Activated gamma-delta T cell treated with anti-CD3 and anti-CD28 coated beads, Interleukin-2, amount 50 U/mL, for 16 hours (primary cell): ENCODE results near the gene KRT38.
"Not testable (repeated sequence)": the region's sequence is repeated elsewhere in the genome, so short reads cannot be mapped to it uniquely, and the experiment has no call there.

Experiments used
- DNase-seq: peaks from one replicate; pipeline ENCODE4 v3.0.0-alpha.2; 2020; ENCODE audit warnings: low read depth

The KRT38 gene

DNA sequence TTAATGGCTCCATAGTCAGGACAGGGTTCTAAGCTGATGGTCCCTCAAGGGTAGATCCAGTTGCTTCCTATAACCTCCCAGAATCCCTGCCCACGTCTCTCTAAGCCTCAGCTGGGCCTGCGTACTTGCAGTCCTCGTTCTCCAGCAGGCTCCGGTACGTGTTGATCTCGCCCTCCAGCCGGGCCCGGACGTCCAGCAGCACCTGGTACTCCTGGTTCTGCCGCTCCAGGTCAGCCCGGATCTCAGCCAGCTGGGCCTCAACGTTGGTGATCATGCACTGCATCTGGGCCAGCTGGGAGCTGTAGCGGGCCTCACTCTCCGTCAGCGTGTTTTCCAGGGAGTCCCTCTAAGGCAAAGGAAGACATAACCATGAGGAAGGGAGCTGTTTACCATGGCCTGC lies 21.9 kb upstream of the KRT38 start:
- DNase-seq = no peak

GRCh38 chr17:41457676-41458075 lies 16.9 kb upstream of the KRT38 start:
- DNase-seq = no peak

- DNase-seq = no peak
These were observed 15.4 kb upstream of the KRT38 start for GRCh38 chr17:41456204-41456603.

DNA sequence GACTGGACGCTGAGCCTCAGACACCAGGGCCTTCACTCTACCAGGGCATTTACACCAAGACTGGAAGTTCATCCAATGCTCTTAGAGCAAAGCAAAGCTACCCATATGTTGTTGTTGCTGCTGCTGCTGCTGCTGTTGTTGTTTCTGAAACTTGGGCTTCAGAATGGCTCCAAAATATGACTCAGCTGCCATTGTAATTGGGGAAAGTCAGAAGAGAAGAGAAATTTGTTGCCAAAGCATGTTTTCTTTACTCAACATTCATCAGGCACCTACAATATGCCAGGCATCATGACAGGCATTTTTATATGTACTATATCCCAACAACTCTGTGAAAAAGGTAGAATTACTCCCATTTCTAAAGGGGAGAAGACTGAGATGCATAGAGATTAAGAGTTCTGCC lies 14.5 kb upstream of the KRT38 start:
- no peak for DNase-seq

GRCh38 chr17:41453066-41453465 lies 12.3 kb upstream of the KRT38 start:
- DNase-seq = no peak

DNA sequence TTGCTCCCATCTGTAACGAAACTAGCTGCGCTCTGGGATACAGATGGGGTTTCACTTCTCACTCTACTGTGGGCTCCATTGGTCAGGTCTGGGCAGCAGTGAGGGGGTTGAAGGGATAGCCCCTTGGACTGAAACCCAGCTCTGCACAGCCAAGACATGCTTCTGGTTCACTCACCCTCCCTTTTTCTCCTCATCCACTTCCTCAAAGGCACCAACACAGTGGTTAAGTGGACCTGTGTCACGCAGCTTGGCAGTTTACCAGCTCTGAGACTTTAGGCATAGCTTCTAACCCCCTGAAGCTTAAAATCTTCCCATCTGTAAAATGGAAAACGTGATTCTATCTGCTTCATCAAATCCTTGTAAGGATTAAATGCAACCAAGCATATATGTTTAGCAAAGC lies 11.5 kb upstream of the KRT38 start:
- no peak for DNase-seq

- no peak for DNase-seq
These were observed 10.5 kb upstream of the KRT38 start for GRCh38 chr17:41451154-41451728.

DNA sequence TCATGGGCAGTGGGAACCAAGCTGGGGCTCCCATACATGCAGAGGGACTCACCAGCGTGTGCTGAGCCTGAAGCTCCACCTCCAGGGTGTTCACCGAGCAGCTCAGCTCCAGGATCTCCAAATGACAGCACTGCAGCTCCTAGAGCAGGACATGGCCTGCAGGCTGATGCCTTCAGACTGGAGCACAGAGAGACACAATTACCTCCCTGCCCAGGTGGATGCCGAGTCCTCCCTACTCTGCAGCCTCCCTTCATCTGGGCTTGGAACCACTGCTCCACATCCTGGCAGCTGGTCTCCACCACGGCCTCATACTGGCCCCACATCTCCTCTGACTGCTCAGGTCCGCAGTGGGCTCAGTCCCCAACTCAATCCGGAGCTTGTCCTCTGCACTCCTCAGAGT lies 8.2 kb upstream of the KRT38 start:
- DNase-seq = no peak

DNA sequence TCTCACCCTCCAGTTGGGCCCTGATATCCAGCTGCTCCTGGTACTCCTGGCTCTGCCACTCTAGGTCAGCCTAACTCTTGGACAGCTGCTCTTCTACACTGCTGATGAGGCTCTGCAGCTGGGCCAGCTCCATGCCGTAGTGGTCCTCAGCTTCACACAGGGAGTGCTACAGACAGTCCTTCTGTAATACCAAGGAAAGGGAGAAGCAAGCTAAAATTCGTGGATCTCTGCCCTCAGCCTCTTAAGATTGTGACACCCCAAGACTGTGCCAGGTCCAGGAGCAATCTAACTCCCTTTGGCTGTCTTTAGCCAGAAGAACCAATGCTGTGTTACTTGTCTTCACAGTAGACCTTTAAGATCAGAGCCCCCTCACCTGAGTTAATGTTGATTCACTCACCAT lies 7.7 kb upstream of the KRT38 start:
- no peak for DNase-seq

- DNase-seq = no peak
These were observed 6.0 kb upstream of the KRT38 start for GRCh38 chr17:41446806-41447205.

- DNase-seq = no peak
These were observed 3.9 kb upstream of the KRT38 start for GRCh38 chr17:41444640-41445039.

- DNase-seq = no peak
These were observed 3.4 kb upstream of the KRT38 start for GRCh38 chr17:41444186-41444585.

DNA sequence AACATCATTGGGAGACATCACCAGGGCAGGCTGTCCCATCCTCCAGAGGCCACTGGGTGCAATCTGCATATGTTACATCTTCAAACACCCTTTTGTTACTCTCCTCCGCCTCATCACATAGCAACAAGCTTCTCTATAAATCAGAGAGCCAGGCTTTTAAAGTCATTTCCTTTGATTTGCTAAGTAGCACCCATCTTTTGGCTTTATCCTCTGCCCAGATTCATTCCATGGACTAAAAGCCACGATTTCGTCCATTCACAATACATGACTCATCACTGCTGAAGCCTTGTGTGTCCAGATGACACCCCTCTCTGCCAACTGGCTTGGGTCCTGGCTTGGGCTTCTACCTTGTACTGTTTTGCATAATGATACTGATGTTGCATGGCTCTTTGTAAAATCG lies 2.0 kb upstream of the KRT38 start:
- no peak for DNase-seq

DNA sequence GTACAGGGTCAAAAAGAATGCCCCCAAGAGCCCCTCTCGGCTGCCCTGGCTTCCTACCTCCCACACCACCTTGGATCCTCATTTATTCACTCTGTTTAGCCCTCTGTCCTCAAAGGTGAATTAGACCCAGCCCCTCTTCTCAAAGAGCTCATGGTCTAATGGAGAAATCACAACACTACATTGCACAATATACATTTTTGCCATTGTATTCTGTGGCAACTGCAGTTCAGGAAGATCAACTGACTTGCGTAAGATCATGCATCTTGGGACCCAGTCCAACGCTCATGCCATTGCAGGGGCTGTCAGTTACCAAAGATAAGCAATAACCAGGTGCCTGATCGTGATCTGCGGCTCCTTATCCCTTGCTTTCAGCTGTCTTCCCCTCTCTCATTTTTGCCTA lies 1.4 kb downstream of the KRT38 start:
- no peak for DNase-seq

DNA sequence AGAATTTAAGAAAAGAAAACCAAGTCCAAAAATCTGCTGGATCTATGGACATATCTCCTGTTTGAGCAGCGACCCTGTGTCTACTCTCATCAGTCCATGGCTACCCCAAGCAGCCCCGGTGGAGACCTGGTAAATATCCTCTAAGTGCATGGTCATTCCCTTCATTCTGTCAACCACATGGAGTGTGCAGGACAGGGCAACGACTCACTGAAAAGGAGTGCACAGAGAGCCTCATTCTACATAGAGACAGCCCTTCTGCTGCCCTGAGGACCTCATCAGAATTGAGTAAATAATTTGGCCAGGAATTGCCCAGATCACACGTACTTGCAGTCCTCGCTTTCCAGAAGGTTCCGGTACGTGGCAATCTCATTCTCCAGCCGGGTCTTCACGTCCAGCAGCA lies 3.0 kb downstream of the KRT38 start:
- DNase-seq = no peak

- DNase-seq = no peak
These were observed 3.5 kb downstream of the KRT38 start for GRCh38 chr17:41437254-41437653.

- DNase-seq = no peak
These were observed 6.4 kb downstream of the KRT38 start for GRCh38 chr17:41434415-41434814.

DNA sequence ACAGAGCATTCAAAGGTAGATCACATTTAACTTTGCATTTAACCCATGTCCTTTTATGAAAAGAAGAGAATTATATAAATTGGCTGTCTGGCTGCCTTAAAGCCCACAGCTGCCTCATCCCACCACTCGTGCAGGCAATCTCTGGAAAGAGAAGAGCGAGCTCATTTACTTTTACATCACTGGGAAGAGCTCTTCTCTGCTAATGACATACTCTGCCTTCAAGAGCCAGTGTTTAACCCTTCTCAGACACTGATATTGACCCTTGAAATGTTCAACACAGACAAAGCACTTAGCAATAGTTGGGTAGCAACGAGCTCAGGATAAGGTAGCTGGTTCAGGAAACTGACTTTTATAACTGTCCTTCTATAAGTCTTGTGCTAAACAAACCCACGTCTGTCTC lies 6.8 kb downstream of the KRT38 start:
- no peak for DNase-seq

DNA sequence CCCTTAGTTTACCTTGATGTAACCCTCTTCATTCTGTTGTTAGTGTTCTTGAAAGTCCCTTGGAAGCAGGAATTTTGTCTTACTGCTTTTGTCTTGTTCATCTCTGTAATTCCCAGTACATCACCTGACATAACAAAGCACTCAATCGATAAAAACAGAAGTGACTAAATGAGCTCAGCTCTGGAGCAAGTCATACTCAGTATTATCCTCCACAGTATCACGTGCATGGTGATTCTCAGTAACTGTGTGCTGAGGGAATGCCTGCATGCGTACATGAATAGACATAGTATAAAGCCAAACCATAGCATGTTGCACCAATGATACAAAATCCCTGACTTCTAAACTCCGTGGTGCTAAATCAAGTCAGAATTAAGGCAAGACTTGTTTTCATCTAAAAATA lies 7.2 kb downstream of the KRT38 start:
- no peak for DNase-seq

DNA sequence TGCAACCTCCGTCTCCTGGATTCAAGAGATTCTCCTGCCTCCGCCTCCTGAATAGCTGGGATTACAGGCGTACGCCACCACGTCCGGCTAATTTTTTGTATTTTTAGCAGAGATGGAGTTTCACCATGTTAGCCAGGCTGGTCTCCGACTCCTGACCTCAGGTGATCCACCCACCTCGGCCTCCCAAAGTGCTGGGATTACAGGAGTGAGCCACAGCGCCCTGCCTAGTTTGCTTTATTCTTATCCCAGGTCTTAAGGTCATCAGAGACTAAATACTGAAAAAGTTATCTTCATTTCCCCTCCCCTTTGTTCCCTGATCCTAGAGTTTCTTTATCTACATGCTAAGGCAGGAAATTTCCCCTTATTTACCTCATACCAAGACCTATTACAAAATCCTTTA lies 10.4 kb downstream of the KRT38 start:
- DNase-seq = not testable (repeated sequence)

- no peak for DNase-seq
These were observed 11.1 kb downstream of the KRT38 start for GRCh38 chr17:41429667-41430066.

DNA sequence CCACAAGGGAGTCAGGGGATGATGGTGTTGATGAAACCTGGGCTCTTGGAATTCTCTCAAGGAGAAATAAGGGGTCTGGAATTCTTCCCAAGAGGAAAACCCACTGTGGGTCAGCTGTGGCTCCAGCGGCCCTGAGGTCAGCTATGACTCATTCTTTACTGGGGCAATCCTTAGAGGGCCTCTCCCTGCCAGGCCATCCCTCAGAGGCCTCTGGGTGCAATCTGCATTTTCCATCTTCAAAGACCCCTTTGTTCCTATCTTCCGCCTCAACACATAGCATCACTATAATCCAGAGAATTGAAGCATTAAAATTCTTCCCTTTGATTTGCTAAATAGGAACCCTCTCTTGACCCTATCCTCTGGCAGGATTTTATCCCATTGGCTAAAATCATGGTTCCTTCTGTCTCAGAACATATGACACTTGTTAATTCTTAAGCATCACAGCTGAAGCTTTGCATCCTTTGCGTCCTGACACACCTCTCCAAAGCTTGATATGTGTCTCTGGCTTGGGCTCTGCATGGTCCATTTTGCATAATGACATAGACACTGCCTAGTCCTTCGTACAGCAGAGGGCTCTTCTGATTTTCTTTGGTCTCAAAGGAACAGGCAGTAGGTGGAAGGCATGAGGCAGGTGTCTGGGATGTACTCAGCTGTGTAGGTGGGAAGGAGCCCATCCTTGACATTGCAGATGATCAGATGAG lies 12.0 kb downstream of the KRT38 start:
- DNase-seq = no peak

- DNase-seq = no peak
These were observed 16.6 kb downstream of the KRT38 start, which contains the start of gene KRT37 for GRCh38 chr17:41424111-41424635. TSS of gene KRT37 (minus strand) at chr17:41424585. CDS start at chr17:41424523, 62 bp downstream.

DNA sequence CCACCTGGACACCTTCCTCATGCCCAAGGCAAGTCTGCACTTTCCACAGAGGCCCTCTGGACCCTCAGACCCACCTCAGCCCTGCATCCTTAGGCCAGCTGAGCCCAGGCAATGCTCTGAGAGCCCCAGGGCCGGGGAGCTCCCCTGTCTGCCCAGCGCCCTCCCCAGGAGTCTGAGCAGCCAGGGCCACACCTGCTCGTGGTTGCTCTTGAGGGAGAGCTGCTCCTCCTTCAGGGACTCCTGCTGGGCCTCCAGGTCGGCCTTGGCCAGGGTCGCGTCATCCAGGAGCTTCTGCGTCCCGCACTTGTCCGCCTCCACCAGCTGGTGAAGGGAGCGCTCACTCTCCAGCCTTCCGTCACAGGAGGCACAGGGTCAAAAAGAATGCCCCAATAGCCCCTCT lies 18.2 kb downstream of the KRT38 start:
- not testable (repeated sequence) for DNase-seq
